Skeletal muscle cell (primary cell): ENCODE data around the gene NT5C1A.

Experiments used
- DNase-seq: peaks from one replicate; pipeline ENCODE4 v3.0.0-alpha.2; 2010; ENCODE audit warnings: low read depth
- H3K4me3 ChIP-seq: 2 replicates; pipeline ENCODE4 v1.5.1; 2011; ENCODE audit warnings: low read depth, mild to moderate bottlenecking, control low read depth, low read length, moderate library complexity

The NT5C1A gene

DNA sequence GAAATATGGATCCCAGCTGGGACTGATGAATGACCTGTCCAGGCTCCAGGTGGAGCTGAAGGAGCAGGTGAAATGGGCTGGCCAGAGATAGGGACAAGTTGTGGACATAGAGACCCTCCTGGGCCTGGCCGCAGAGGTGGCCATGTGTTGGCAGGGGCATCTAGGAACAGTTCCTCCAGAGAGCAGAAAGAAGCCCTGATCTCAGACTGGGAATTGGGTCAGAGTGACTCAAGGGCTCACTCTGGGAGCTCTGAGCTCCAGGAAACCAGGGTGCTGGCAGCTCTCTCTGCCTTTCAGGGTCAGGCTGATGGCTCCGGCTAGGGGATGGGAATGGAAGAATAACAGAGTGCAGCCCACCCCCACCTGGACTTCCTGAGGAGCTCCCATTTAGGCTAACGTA, 3.0 kb downstream of the NT5C1A start:
- H3K4me3 ChIP-seq: no peak overlapping the region
- DNase-seq: no peak

DNA sequence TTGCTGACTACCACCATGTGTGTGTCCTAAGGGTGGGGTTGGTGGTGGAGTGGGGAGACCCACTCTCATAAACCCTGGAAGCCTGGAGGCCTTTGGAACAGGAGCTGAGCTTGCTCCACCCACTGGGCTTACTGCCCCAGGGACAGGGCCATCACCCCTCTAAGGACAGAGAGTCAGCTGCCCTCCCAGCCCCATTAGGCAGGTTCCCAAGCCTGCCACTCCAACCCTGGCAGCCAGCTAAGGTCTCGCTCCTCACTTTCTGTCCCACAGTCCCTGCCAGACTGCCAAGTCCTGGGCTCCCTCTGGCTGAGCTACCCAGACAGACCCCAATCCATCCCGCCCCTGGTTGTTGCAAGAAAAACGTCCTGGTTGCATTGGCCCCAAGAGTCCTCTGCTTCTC, 3.8 kb downstream of the NT5C1A start:
- DNase-seq: no peak
- H3K4me3 ChIP-seq: no peak overlapping the region

DNA sequence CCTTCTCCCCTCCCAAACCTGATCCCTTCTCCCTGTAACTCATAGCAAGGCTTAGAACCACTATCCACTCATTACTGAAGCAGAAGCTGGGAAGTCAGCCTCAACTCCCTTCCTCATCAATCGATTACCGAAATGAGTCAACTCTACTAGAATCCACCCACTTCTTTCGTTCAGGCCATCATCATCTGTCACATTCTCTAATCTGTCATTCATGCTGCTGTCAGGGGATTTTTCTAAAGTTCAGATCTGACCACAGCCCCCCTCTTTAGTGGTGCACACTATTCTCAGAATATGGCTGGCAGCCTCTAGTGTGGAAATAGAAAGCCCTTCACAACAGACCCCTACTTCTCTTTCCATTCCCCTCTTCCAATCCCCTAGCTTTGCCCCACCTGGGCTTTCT, 5.1 kb downstream of the NT5C1A start:
- no peak for DNase-seq
- H3K4me3 ChIP-seq: no peak overlapping the region

DNA sequence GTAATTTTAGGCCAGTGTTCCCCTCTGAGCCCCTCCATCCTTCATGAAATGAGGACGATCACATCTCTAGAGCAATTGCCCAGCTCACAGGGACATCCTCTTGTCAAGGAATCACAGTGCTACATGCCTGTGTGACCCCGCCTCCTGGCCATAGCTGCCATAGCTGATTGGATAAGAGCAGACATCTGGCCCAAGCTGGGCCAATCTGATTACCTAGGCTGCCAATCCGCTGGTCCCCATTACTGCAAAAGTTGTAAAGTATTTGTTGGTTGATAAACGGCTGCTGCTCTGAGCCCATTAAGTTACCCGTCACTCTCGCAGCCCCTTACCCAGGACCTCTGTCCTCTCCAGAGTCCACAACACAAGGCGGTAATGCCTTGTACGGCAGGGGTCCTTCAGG, 8.3 kb downstream of the NT5C1A start:
- no peak for DNase-seq

DNA sequence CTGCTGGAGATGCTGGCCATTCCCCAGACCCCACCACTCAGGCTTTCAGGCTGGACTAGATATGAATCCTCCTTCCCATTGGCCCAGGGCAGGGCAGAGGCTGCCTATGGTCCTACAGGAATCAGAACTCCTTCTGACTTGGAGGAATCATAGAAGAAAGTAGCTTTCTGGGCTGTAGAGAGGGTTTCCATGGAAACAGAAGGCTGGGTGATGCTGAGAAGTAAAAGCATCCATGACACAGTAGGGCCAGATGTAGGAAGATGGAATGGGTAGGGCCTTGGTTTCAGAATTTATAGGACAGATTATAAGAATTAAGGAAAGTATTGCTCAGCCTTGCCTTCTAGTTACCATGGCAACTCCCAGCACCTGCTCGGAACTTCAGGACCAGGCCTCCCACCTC, 9.0 kb downstream of the NT5C1A start:
- no peak for DNase-seq
- H3K4me3 ChIP-seq: no peak overlapping the region

More for the DNA sequence above, 8.3 kb downstream of the NT5C1A start:
- no peak overlapping the region for H3K4me3 ChIP-seq

DNA sequence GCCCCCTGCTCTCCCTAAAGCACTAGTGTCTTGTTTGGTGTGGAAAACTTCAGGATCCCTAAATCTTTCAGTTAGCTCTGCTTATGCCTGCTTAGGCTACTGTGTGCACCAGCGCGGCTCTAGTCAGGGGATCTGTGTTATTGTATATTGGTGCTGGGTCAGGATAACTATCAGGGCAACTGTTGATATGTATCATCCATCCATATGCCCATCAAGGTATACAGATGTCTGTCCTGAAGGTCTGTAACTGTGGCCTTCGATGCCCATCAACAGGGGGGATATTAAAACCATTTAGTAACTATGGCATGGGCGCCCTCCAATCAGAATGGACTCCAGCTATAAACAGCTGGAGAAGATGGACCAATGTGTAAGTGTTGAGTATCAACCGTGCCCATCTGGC, 12.4 kb downstream of the NT5C1A start:
- H3K4me3 ChIP-seq: no peak overlapping the region
- DNase-seq: no peak

DNA sequence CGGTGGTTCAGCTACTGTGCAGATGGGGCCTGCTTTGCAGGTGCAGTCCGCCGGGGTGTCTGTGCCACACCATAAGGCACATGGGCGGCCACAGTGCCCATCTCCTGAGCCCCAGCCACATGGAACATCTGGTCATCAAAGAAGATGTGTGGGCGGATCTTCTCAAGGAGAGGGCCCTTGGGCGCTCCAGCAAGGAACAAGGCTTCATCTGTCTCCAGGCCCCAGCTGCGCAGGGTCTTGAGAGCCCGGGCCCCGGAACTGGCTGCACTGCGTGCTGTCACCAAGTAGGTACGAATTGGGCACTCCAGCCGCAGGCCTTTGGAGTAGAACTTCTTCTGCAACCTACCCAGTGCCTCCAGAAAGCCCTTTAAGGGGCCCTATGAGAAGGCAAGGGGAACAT, 12.8 kb downstream of the NT5C1A start:
- no peak for DNase-seq
- H3K4me3 ChIP-seq: no peak overlapping the region

DNA sequence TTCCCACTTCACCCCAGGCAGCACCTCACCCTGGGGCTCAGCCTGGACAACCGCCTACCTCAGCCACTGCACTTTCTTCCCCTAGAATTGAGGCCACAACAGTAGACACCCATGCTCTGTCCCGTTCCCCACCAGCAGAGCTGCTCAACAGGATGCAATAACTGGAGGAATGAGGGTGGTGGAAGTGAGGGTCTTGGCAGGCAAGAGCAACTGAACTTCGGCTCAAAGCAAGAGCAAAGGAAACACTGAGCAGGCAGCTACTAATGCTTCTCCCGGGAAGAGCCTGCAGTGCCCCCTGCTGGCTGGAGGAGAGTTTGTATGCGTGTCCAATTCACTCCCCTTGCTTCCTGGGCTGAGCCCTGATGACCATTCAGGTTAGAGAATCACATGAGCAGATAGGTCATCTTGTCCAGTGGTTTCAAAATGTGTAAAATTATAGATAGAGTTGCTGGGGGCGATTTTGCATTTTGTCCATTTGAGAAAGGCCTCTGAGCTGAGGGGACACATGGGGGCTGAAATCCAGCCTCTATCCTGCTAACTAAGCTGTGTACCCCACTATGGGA, 13.9 kb downstream of the NT5C1A start:
- no peak for DNase-seq
- H3K4me3 ChIP-seq: no peak overlapping the region

DNA sequence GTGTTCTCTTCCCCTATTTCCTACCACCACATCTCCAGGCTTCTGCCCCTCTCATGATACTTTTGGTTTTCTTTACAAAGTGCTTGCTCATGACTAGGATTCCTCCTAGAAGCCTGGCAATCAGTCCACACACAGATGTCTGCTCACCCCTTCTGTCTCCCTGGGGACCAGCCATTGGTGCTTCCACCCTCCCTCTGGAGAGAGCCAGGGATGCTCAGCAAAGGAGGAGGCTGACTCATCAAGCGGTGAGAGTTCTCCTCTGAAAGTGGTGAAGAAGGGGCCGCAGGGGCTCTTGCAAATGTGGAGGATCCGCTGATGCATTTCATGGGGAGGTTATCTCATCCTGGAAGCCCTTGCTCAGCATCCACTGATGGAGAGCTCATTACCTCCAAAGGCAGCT, 14.5 kb downstream of the NT5C1A start:
- H3K4me3 ChIP-seq: no peak overlapping the region
- DNase-seq: no peak

DNA sequence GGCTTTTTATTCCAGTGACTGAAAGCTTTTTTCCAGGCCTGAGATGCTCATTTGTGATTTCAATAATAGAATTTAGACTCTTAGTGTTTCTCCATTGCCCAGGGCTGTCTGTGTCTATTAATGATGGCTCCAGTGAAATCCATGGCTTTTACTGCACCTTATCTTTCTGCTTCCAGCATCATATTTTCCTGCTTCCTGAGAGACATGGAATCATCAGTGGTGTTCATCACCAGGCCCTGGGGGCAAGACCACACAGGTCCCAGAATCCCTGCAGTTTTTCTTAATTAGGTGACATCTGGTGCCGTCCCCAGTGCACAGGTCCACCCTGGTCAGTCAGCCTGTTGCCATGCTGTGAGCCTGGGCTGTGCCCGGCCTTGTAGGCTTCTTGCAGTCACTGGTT, 15.5 kb downstream of the NT5C1A start:
- no peak overlapping the region for H3K4me3 ChIP-seq
- no peak for DNase-seq

DNA sequence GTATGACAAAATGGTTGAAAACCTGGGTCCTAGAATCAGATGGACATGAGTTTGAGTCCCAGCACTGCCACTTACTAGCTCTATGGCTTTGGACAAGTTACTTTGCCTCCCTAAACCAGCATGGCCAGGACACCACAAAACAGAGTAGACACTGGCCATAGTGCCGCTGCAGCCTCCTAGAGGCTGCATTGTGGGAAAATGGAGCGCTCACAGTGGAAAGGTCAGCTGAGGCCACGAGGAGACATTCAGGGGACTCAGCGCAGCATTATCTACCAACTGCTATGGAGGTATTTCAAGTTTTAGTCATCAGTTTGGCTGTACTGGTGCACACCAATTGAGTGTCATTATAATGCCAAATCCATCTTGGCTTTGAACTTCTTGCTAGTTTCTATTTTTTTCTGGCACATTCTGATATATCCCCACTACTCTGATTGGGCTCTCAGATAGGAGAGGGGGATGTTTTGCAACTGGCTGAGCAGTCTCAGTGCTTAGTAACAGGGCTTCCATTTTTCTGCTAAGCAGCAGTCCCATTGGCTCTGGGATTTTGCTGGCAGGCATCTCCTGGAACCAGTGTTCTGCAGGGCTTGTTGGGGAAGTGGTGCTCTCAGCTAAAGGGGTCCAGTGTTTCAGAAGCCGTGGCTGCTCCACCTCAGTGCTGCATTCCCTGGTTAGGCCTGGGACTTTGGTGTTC, 16.2 kb downstream of the NT5C1A start:
- H3K4me3 ChIP-seq: no peak overlapping the region
- no peak for DNase-seq

DNA sequence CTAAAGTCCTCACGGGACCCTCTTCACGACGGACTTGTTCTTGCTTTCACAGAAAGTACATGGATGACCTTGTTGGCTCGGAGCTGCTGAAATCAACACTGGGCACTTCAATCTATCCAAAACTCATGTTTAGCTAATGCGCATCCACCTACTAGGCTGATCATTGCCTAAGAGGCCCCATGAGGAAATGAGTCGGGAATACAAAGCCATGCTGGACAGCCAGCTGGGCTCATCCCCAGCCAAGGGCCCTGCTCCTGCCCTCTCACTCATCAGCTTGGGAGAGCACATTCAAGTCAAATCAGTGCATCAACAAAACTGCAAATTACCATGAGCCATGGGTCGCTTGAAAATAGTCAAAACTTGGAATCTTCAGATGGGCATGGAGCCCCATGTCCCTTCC, 17.6 kb downstream of the NT5C1A start:
- no peak overlapping the region for H3K4me3 ChIP-seq

DNA sequence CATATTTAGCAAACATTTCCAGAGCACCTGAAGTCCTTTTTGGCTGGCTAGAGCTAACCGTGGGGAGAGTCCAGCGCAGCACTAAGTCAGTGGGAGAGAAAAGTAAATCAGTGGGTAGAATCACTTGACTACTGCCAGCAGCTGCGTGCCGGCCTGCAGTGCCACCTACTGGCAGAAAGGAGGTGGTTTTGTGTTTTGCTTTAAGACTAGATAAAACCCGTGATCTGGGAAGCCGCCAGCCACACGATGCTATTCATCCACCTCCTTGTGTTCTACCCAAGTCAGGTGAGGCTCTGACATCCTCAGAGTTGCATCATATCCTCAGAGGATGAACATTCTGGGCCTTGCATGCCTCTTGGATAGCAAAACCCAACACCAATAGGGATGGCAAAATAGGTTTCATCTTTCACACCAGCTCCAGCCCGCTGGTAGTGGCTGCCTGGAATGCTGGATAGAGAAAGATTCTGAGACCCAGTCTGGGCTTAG, 18.3 kb downstream of the NT5C1A start:
- no peak overlapping the region for H3K4me3 ChIP-seq
- no peak for DNase-seq

More for the DNA sequence above, 17.6 kb downstream of the NT5C1A start:
- no peak for DNase-seq

DNA sequence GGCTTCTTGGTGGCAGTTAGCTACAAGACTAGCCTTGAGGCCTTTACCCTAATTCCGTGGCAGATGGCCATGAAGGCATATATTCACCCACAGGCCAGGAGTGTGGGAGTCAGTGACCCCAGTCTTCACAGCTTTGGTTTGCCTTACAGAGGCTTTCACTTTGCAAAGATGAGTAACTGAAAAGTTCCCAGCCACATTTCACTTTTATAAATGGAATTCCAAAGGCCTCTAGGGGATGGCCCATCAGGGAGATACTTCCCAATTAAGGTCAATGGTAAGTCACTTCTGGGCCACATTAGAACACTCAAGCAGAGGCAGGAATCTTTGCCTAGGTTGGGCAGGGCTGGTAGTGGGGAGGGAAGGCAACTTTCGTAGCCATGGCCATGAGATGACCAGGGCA, 19.4 kb downstream of the NT5C1A start:
- no peak for DNase-seq
- H3K4me3 ChIP-seq: no peak overlapping the region

DNA sequence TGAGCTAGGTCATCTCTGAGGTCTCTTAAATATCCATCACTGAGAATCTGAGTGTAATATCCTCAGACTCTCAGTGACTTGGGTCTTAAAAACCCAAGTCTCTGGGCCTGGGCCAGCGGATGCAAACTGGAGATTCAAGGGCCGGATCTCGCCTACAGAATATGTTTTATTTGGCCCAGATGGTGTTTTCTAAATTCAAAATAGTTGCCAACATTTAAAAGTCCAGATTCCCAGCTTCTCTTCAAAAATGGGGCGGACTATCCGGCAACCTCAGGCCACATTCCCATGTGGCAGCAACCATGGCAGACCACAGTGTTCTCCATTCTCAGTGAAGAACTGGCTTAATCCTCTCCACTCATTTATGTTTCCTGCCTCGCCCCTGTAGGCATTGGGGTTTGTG, 19.8 kb downstream of the NT5C1A start:
- H3K4me3 ChIP-seq: no peak overlapping the region
- DNase-seq: no peak

DNA sequence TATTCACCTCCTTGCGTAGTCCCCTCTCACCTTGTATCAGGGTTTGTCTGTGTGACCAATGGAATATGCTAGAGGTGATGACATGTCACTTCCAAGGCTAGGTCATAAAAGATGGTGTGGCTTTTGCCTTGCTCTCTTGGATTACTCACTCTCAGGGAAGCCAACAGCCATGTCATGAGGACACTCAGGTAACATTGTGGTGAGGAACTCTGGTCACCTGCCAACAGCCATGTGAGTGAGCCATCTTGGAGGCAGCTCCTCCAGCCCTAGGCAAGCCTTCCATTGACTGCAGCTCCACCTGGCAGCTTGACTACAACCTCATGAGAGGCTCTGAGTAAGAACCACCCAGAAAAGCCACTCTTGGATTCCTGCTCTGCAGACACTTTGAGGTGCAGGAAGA, 21.5 kb downstream of the NT5C1A start:
- H3K4me3 ChIP-seq: no peak overlapping the region
- DNase-seq: no peak

DNA sequence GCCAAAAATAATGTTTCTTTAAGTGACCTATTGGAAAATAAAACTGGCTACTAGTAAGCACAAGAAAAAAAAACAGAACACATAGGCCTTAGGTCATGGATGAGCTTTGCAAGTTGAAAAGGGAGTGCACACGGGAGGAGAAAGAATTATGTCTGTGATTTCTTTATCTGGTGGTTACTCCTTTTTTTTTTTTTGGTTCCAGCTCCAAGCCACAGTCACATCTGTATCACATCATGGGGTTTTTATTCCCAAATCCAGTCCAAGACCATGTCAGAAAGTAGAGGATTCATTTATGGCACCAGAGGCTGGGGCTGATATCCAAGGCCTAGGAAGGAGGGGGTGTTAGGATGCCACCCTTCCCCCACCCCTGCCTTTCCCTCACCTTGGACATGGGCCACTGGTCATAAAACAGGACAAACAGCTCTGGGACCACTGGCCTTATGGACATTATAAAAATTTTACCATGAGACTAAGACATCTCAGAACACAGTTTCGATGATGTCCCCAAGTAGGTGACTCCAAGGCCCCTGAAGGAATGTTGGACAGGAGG, 22.2 kb downstream of the NT5C1A start:
- H3K4me3 ChIP-seq: no peak overlapping the region
- no peak for DNase-seq

DNA sequence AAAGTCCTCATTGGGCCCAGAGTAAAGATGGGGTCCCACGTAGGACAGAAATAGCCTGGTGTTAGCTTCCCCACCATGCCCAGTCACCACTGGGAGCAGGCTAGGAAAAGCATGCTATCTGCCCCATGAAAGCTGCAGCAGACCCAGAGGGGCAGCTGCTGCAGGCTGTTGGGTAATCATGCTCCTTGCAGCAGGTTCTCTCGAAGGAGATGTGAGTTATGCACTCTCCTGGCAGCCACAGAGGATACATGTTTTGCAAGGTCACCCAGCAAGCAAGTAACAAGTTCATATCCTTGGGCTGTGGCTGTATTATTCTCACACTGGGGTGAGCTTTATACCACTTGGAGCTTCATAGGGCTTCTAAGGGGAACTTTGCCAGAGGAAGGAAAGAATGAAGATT, 23.4 kb downstream of the NT5C1A start:
- no peak for DNase-seq
- no peak overlapping the region for H3K4me3 ChIP-seq

DNA sequence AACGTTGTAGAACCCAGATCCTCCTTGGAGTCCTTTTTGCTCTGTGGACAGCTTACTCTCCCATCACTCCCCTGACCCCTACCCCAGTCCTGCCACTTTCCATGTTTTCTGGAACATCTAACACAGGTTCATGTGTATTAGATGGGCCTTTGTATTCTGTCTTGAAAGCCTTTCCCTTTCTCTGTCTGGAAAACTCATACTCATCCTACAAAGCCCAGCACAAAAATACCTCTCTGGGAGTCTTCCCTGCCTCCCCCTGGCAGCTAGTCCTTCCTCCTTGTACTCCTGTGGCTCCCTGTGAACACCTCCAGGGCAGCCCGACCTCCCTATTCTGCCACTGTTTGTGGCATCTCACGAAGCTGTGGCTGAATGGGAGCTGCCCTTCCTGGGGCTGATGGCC, 24.7 kb downstream of the NT5C1A start:
- DNase-seq: no peak
- H3K4me3 ChIP-seq: no peak overlapping the region

DNA sequence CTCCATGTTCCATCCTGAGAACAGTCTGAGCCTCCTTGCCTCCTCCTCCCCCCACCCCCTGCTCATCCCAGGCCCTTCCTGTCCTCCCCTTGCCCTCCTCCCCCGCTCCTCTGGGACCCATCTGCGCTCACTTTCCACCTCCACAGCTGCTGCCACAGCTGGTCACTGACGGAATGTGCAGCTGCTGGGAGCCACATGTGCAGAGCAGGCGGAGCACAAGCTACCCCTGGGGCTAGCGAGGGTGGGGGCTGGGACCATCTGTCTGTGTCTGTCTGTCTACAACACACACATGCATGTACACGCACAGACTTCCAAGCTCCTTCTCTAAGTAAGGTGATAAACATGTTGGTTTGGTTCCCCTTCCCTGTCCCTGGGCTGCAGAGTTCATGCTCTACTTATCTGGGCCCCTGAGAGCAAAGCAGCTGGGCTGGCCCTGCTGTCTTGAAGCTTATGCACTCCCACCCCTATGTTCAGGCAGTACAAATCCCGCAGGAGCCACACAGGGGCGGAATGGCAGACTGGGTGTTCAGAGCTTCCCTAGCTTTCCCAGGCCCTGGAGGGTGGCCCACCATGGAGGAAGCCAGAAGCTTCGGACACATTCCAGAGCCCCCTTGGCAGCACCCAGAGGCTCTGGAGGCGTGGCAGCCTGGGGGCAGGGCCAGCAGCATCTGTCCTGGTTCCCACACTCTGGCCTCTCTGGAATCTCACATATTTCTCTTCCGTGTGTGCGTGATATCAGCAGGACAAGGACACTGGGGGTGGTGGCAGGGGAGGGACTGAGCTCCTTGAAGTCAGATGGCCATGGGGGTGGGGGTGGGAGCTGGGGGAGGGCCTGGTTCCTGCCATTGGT, 25.4 kb downstream of the NT5C1A start:
- peak; percentile 93 for DNase-seq

More for the DNA sequence above, 25.4 kb downstream of the NT5C1A start:
- no peak overlapping the region for H3K4me3 ChIP-seq
